ENCODE measurements around the gene C8B.

DNA sequence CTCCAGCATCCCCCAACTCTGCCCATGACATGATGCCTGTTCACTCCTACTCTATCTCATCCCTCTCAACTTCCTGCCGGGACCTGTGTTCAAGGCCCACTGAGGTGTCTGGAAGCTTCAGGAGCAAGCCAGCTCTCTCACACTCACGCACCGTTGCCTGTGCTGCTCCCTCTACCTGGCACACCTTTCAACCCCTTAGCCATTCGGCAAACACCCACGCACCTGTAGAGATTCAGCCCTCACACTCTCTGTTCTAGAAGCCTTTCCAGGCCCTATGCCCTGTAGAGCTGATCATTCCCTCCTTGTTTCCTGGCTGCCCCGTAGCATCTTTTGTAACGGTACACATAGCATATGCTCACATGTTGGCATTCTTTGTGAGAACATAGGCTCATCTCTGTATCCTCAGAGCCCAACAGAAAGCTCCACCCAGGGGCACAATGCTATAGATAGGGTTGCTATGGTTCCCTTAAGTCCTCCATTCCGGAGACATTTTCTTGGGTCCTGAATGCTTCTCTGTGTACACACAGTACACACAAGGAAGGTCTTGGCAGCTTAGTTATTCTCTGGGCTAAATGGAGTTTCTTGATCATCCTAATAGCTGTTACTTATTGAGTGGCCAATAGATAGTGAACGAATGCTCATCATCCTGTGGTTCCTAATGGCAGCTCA lies 1.3 kb downstream of the C8B start:
- TF ChIP-seq CTCF (IDR thresholded peaks at IDR 0.05) (no peak), POLR2A (IDR thresholded peaks at IDR 0.05) (no peak)

Measured in breast epithelium (tissue), 3 donors.